ENCODE data around the gene ZNF275. TPM values are rescaled to one million over a fixed set of nuclear protein-coding genes. Genes with fewer than 3 reads are reported as not detected.

Gene ZNF275
- total RNA-seq, 1 experiment from 2014 or later, result 5.0 TPM

DNA sequence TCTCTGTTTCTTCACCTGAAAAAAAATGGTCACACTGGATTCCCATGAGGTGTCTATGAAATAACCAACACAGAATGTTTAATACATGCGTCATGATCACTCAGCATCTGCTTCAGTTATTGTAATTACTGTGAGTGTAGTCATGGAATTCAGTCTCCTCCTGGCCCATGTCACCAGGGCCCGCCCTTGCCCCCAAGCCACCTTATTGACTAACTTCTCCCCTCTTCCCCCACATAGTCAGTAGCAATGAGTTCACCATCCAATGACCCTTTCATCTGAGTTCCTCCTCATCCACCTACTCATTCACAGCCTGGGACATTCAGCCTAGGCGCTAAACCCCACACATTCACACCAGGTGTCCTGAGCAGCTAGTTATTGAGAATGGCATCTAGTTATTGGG, 28.0 kb upstream of the ZNF275 start:
- BruUV-seq (replicated peaks), result no TSS peak
- peaks cover 6% of the 10 kb centered on the region for H3K27me3 ChIP-seq (ENCODE audit: control insufficient read depth, insufficient read depth, low read length)

DNA sequence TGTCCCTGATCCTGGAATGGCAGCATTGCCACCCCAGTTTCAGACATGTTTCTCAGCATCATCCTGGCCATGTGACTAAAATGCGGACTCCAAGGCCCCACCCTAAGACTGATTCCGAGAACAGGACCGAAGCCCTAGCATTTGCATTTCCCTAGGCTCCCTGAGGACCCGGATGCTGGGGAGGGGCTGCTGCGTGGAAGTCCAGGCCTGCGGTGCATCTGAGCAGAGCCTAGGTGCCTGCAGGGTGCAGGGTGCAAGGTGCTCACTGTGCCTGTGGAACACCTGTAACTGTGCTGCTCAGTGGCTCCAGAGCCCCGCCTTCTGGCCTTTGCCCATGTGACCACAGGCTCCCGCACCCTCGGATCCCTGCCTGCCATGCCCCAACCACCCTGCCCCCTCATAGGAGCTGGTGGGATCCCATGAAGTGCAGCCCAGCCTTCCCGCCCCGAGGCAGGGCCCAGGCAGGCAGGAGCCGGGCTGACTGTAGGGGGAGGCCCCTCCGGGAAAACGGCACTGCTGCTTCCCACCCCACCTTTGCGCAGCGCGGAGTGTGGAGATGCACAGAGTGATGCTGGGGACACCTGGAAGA, 27.3 kb upstream of the ZNF275 start:
- H3K36me3 ChIP-seq (ENCODE audit: control insufficient read depth, insufficient read depth, low read length), result no peaks in the 10 kb centered on the region
- no peak overlapping the region for H3K4me3 ChIP-seq (ENCODE audit: low read depth in 2 of 2, low read length in 2 of 2)
- CTCF ChIA-PET, result no interaction called here
- H3K27me3 ChIP-seq (ENCODE audit: control insufficient read depth, insufficient read depth, low read length), result peaks cover 6% of the 10 kb centered on the region
- in situ Hi-C loops (cut with HindIII; ENCODE audit: low pct_unique_long_range_greater_than_20kb, low sequenced_read_pairs), result no loop called here
- TF ChIP-seq, protein P1, sequence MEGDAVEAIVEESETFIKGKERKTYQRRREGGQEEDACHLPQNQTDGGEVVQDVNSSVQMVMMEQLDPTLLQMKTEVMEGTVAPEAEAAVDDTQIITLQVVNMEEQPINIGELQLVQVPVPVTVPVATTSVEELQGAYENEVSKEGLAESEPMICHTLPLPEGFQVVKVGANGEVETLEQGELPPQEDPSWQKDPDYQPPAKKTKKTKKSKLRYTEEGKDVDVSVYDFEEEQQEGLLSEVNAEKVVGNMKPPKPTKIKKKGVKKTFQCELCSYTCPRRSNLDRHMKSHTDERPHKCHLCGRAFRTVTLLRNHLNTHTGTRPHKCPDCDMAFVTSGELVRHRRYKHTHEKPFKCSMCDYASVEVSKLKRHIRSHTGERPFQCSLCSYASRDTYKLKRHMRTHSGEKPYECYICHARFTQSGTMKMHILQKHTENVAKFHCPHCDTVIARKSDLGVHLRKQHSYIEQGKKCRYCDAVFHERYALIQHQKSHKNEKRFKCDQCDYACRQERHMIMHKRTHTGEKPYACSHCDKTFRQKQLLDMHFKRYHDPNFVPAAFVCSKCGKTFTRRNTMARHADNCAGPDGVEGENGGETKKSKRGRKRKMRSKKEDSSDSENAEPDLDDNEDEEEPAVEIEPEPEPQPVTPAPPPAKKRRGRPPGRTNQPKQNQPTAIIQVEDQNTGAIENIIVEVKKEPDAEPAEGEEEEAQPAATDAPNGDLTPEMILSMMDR (IDR thresholded peaks at IDR 0.05), result no peak
- TF ChIP-seq SIN3A (IDR thresholded peaks at IDR 0.05; ENCODE audit: borderline replicate concordance, insufficient read depth, low read depth, low read length) (no peak), TCF7L2 (IDR thresholded peaks at IDR 0.05; ENCODE audit: low read depth, low read length) (no peak), POLR2AphosphoS5 (IDR thresholded peaks at IDR 0.05; ENCODE audit: low read depth, low read length) (no peak)
- TF ChIP-seq, protein P2, sequence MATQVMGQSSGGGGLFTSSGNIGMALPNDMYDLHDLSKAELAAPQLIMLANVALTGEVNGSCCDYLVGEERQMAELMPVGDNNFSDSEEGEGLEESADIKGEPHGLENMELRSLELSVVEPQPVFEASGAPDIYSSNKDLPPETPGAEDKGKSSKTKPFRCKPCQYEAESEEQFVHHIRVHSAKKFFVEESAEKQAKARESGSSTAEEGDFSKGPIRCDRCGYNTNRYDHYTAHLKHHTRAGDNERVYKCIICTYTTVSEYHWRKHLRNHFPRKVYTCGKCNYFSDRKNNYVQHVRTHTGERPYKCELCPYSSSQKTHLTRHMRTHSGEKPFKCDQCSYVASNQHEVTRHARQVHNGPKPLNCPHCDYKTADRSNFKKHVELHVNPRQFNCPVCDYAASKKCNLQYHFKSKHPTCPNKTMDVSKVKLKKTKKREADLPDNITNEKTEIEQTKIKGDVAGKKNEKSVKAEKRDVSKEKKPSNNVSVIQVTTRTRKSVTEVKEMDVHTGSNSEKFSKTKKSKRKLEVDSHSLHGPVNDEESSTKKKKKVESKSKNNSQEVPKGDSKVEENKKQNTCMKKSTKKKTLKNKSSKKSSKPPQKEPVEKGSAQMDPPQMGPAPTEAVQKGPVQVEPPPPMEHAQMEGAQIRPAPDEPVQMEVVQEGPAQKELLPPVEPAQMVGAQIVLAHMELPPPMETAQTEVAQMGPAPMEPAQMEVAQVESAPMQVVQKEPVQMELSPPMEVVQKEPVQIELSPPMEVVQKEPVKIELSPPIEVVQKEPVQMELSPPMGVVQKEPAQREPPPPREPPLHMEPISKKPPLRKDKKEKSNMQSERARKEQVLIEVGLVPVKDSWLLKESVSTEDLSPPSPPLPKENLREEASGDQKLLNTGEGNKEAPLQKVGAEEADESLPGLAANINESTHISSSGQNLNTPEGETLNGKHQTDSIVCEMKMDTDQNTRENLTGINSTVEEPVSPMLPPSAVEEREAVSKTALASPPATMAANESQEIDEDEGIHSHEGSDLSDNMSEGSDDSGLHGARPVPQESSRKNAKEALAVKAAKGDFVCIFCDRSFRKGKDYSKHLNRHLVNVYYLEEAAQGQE (IDR thresholded peaks at IDR 0.05; ENCODE audit: insufficient read depth in 1 of 2, low read depth in 2 of 2, low read length in 1 of 2), result no peak
- POLR2A ChIA-PET, result no interaction called here
- no TSS peak for BruUV-seq (replicated peaks)
- no peak overlapping the region for H3K27ac ChIP-seq (ENCODE audit: low read length)
- intact Hi-C loops (cut with micrococcal nuclease; ENCODE audit: unreplicated experiment), result no loop called here
- H3K4me1 ChIP-seq (ENCODE audit: control insufficient read depth, insufficient read depth, low read length), result no peaks in the 10 kb centered on the region
- DNase-seq (ENCODE audit: low read depth, low spot score), result no peak
- no peaks in the 10 kb centered on the region for H3K9me3 ChIP-seq (ENCODE audit: control insufficient read depth, insufficient read depth, low read depth, low read length)
- ATAC-seq, result no peak

More for the DNA sequence above, 28.0 kb upstream of the ZNF275 start:
- intact Hi-C loops (cut with micrococcal nuclease; ENCODE audit: unreplicated experiment), result no loop called here
- Histone ChIP-seq H3K27ac (ENCODE audit: low read length) (no peak overlapping the region), H3K9me3 (ENCODE audit: control insufficient read depth, insufficient read depth, low read depth, low read length) (no peaks in the 10 kb centered on the region), H3K4me3 (ENCODE audit: low read depth in 2 of 2, low read length in 2 of 2) (no peak overlapping the region), H3K36me3 (ENCODE audit: control insufficient read depth, insufficient read depth, low read length) (no peaks in the 10 kb centered on the region), H3K4me1 (ENCODE audit: control insufficient read depth, insufficient read depth, low read length) (no peaks in the 10 kb centered on the region)
- ATAC-seq (no peak), DNase-seq (ENCODE audit: low read depth, low spot score) (no peak)
- TF ChIP-seq TCF7L2 (IDR thresholded peaks at IDR 0.05; ENCODE audit: low read depth, low read length), result no peak
- TF ChIP-seq, protein P1 (IDR thresholded peaks at IDR 0.05), result no peak
- no peak for TF ChIP-seq SIN3A (IDR thresholded peaks at IDR 0.05; ENCODE audit: borderline replicate concordance, insufficient read depth, low read depth, low read length)
- TF ChIP-seq POLR2AphosphoS5 (IDR thresholded peaks at IDR 0.05; ENCODE audit: low read depth, low read length), result no peak
- TF ChIP-seq, protein P2 (IDR thresholded peaks at IDR 0.05; ENCODE audit: insufficient read depth in 1 of 2, low read depth in 2 of 2, low read length in 1 of 2), result no peak
- in situ Hi-C loops (cut with HindIII; ENCODE audit: low pct_unique_long_range_greater_than_20kb, low sequenced_read_pairs), result no loop called here
- ChIA-PET CTCF (no interaction called here), POLR2A (interaction anchor here (0.6 kb wide), 1 partner anchor 1593 kb away, joined by 14 read pairs; no protein-coding TSS in a partner anchor)

Data from Panc1 (cell line).